ENCODE measurements around the gene TRIM65.
A peak's percentile ranks its signal among the peaks of the same experiment; 100 is the strongest.

Gene TRIM65

GRCh38 chr17:75895370-75896155, 1.2 kb downstream of the TRIM65 start:
- DNase-seq (ENCODE audit: insufficient read length, low spot score) (no peak), FAIRE-seq (no peak)
- TF ChIP-seq CTCF (IDR thresholded peaks at IDR 0.05; ENCODE audit: insufficient read depth, missing control alignments) = peak; percentile 36

- FAIRE-seq (no peak), DNase-seq (ENCODE audit: insufficient read length, low spot score) (no peak)
- TF ChIP-seq CTCF (IDR thresholded peaks at IDR 0.05; ENCODE audit: insufficient read depth, missing control alignments) = no peak
Measured at GRCh38 chr17:75894049-75894733, 2.6 kb downstream of the TRIM65 start.

- DNase-seq (ENCODE audit: insufficient read length, low spot score) (no peak), FAIRE-seq (no peak)
Measured at GRCh38 chr17:75893305-75894048, 3.3 kb downstream of the TRIM65 start.

GRCh38 chr17:75892556-75893224, 4.1 kb downstream of the TRIM65 start:
- FAIRE-seq = no peak
- TF ChIP-seq CTCF (IDR thresholded peaks at IDR 0.05; ENCODE audit: insufficient read depth, missing control alignments) = no peak
- DNase-seq (ENCODE audit: insufficient read length, low spot score) = no peak

More at GRCh38 chr17:75893305-75894048, 3.3 kb downstream of the TRIM65 start:
- TF ChIP-seq CTCF (IDR thresholded peaks at IDR 0.05; ENCODE audit: insufficient read depth, missing control alignments) = no peak

- FAIRE-seq = no peak
- no peak for DNase-seq (ENCODE audit: insufficient read length, low spot score)
- TF ChIP-seq CTCF (IDR thresholded peaks at IDR 0.05; ENCODE audit: insufficient read depth, missing control alignments) = no peak
Measured at GRCh38 chr17:75891605-75892555, 4.9 kb downstream of the TRIM65 start.

- DNase-seq (ENCODE audit: insufficient read length, low spot score) = peak; percentile 74
- TF ChIP-seq CTCF (IDR thresholded peaks at IDR 0.05; ENCODE audit: insufficient read depth, missing control alignments) = no peak
- FAIRE-seq = peak; percentile 11
Measured at GRCh38 chr17:75891022-75891604, 5.6 kb downstream of the TRIM65 start.

Data from D721Med (cell line).